Suppressor macrophage treated with lipopolysaccharide for 4 hours (primary cell): ENCODE measurements around the gene RNU6-9.
"Not testable (repeated sequence)": the region's sequence is repeated elsewhere in the genome, so short reads cannot be mapped to it uniquely, and the experiment has no call there.

Source experiments
- DNase-seq: peaks from one replicate; pipeline ENCODE4 v3.0.0-alpha.2; 2020

RNU6-9 gene

GRCh38 chr19:878751-879561, 14.3 kb upstream of the RNU6-9 start:
- not testable (repeated sequence) for DNase-seq

- DNase-seq: no peak
These were observed 13.4 kb upstream of the RNU6-9 start for GRCh38 chr19:879711-880438.

GRCh38 chr19:881385-882071, 11.8 kb upstream of the RNU6-9 start:
- no peak for DNase-seq

- no peak for DNase-seq
These were observed 10.3 kb upstream of the RNU6-9 start for GRCh38 chr19:882871-883497.

GRCh38 chr19:883661-884211, 9.5 kb upstream of the RNU6-9 start:
- DNase-seq: no peak

- no peak for DNase-seq
These were observed 8.7 kb upstream of the RNU6-9 start for GRCh38 chr19:884420-885211.

GRCh38 chr19:885536-886224, 7.6 kb upstream of the RNU6-9 start:
- DNase-seq: no peak

GRCh38 chr19:887072-887471, 6.2 kb upstream of the RNU6-9 start:
- no peak for DNase-seq

GRCh38 chr19:887599-887998, 5.7 kb upstream of the RNU6-9 start:
- no peak for DNase-seq

GRCh38 chr19:888581-889385, 4.5 kb upstream of the RNU6-9 start:
- DNase-seq: no peak

- no peak for DNase-seq
These were observed 3.5 kb upstream of the RNU6-9 start for GRCh38 chr19:889662-890295.

GRCh38 chr19:890831-891230, 2.5 kb upstream of the RNU6-9 start:
- DNase-seq: no peak

GRCh38 chr19:891421-892200, 1.7 kb upstream of the RNU6-9 start:
- not testable (repeated sequence) for DNase-seq

- DNase-seq: no peak
These were observed 916 bp upstream of the RNU6-9 start for GRCh38 chr19:892243-892893.

GRCh38 chr19:896434-896833, 3.1 kb downstream of the RNU6-9 start:
- no peak for DNase-seq

GRCh38 chr19:896999-897398, 3.7 kb downstream of the RNU6-9 start:
- no peak for DNase-seq

- DNase-seq: no peak
These were observed 4.3 kb downstream of the RNU6-9 start for GRCh38 chr19:897442-898039.

GRCh38 chr19:898663-899062, 5.4 kb downstream of the RNU6-9 start:
- no peak for DNase-seq
